ENCODE measurements around the gene HLA-DRB5. TPM values are rescaled to one million over a fixed set of nuclear protein-coding genes. Genes with fewer than 3 reads are reported as not detected.
"Not testable (repeated sequence)": the region's sequence is repeated elsewhere in the genome, so short reads cannot be mapped to it uniquely, and the experiment has no call there.

Gene HLA-DRB5
- total RNA-seq, 1 donor from 2014 or later = 9.2 TPM

DNA sequence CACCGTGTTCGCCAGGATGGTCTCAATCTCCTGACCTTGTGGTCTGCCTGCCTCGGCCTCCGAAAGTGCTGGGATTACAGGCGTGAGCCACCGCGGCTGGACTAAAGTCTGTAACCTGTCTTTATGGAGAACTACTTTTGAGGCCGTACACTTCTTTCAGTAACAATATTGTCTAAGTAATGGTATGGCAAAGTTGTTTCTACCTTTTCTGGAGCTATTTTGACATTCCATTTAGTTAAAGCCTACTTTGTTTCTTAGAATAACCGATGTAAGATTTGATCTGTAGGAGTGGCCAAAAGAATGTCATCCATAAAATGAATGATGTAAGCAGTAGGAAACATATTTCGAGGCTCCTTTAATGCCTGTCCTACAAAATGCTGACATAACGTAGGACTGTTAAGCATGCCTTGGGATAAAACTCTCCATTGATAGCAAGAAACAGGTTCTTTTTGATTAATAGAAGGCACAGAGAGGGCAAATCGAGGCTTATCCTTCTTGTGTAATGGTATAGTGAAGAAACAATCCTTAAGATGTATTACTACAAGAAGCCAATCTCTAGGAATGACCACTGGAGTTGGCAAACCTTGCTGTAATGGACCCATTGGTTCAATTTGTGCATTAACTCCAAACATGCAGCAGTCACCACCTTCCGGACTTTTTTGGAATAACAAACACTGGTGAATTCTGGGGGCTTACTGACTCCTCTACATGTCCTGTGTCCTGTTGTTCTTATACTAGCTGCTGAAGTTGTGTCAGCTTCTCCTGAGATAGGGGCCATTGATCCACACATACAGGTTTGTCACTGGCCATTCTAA is 54.5 kb downstream of the HLA-DRB5 start:
- Mint-ChIP-seq H3K27me3 (peaks cover 5% of the 10 kb centered on the region), H3K36me3 (no peaks in the 10 kb centered on the region)

GRCh38 chr6:32473376-32474348 is 56.4 kb downstream of the HLA-DRB5 start:
- H3K4me3 Mint-ChIP-seq; H3K36me3 Mint-ChIP-seq; H3K4me1 Mint-ChIP-seq (ENCODE audit: unreplicated experiment); H3K27ac Mint-ChIP-seq; DNase-seq (ENCODE audit: extremely low spot score, unreplicated experiment); H3K9me3 Mint-ChIP-seq: not testable (repeated sequence)
- peaks cover 10% of the 10 kb centered on the region for H3K27me3 Mint-ChIP-seq

More for the DNA sequence above, 54.5 kb downstream of the HLA-DRB5 start:
- Mint-ChIP-seq H3K4me1 (ENCODE audit: unreplicated experiment) (no peaks in the 10 kb centered on the region), H3K4me3 (no peak overlapping the region), H3K27ac (no peak overlapping the region), H3K9me3 (no peaks in the 10 kb centered on the region)
- TF ChIP-seq, protein P1, sequence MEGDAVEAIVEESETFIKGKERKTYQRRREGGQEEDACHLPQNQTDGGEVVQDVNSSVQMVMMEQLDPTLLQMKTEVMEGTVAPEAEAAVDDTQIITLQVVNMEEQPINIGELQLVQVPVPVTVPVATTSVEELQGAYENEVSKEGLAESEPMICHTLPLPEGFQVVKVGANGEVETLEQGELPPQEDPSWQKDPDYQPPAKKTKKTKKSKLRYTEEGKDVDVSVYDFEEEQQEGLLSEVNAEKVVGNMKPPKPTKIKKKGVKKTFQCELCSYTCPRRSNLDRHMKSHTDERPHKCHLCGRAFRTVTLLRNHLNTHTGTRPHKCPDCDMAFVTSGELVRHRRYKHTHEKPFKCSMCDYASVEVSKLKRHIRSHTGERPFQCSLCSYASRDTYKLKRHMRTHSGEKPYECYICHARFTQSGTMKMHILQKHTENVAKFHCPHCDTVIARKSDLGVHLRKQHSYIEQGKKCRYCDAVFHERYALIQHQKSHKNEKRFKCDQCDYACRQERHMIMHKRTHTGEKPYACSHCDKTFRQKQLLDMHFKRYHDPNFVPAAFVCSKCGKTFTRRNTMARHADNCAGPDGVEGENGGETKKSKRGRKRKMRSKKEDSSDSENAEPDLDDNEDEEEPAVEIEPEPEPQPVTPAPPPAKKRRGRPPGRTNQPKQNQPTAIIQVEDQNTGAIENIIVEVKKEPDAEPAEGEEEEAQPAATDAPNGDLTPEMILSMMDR (conservative IDR thresholded peaks at IDR 0.05) = no peak
- DNase-seq (ENCODE audit: extremely low spot score, unreplicated experiment) = no peak

GRCh38 chr6:32472781-32473375 is 57.2 kb downstream of the HLA-DRB5 start:
- H3K4me3 Mint-ChIP-seq = no peak overlapping the region
- H3K27ac Mint-ChIP-seq = no peak overlapping the region
- peaks cover 10% of the 10 kb centered on the region for H3K27me3 Mint-ChIP-seq
- no peaks in the 10 kb centered on the region for H3K36me3 Mint-ChIP-seq
- DNase-seq (ENCODE audit: extremely low spot score, unreplicated experiment) = no peak
- TF ChIP-seq, protein P1 (conservative IDR thresholded peaks at IDR 0.05) = no peak
- H3K9me3 Mint-ChIP-seq = no peaks in the 10 kb centered on the region
- H3K4me1 Mint-ChIP-seq (ENCODE audit: unreplicated experiment) = no peaks in the 10 kb centered on the region

GRCh38 chr6:32467743-32468503 is 62.2 kb downstream of the HLA-DRB5 start:
- H3K36me3 Mint-ChIP-seq; DNase-seq (ENCODE audit: extremely low spot score, unreplicated experiment); H3K9me3 Mint-ChIP-seq; H3K27ac Mint-ChIP-seq; H3K4me1 Mint-ChIP-seq (ENCODE audit: unreplicated experiment); H3K4me3 Mint-ChIP-seq: not testable (repeated sequence)
- peaks cover 21% of the 10 kb centered on the region for H3K27me3 Mint-ChIP-seq

Other genes starting within 250 kb of the HLA-DRB5 start
- not detected in 2 replicates for gene TSBP1, start 158.4 kb downstream of the HLA-DRB5 start, total RNA-seq (ENCODE audit: low replicate concordance)
- gene BTNL2, start 123.1 kb downstream of the HLA-DRB5 start, total RNA-seq (ENCODE audit: low replicate concordance) = not detected in 2 replicates
- gene HLA-DRA, start 90.4 kb downstream of the HLA-DRB5 start, total RNA-seq (ENCODE audit: low replicate concordance) = 1.4 and 2.1 TPM in 2 replicates
- 24.3 and 88.9 TPM in 2 replicates for gene HLA-DRB1, start 59.6 kb upstream of the HLA-DRB5 start, total RNA-seq (ENCODE audit: low replicate concordance)
- gene HLA-DQA1, start 107.1 kb upstream of the HLA-DRB5 start, total RNA-seq (ENCODE audit: low replicate concordance) = not detected in 2 replicates
- gene HLA-DQB1, start 136.4 kb upstream of the HLA-DRB5 start, total RNA-seq (ENCODE audit: low replicate concordance) = 5.1 and 12.8 TPM in 2 replicates
- gene HLA-DQA2, start 211.1 kb upstream of the HLA-DRB5 start, total RNA-seq (ENCODE audit: low replicate concordance) = not detected in 2 replicates
- not detected in 2 replicates for gene HLA-DQB2, start 233.2 kb upstream of the HLA-DRB5 start, total RNA-seq (ENCODE audit: low replicate concordance)